PC-3 (cell line): ENCODE data around the gene CERS6.

Experiments used
- CTCF ChIP-seq: fragments of 300-600 bp; sonication (generic); conservative IDR thresholded peaks from 2 replicates; pipeline ENCODE4 v1.5.1; 2017; ENCODE audit warnings: antibody characterized with exemption, low read depth, mild to moderate bottlenecking, low read length
- EZH2 ChIP-seq: fragments of 300-600 bp; sonication (generic); IDR thresholded peaks from one replicate; pipeline ENCODE4 v1.6.1; 2017; ENCODE audit warnings: antibody characterized with exemption, mild to moderate bottlenecking, low read length; ENCODE audit not compliant: unreplicated experiment

DNA sequence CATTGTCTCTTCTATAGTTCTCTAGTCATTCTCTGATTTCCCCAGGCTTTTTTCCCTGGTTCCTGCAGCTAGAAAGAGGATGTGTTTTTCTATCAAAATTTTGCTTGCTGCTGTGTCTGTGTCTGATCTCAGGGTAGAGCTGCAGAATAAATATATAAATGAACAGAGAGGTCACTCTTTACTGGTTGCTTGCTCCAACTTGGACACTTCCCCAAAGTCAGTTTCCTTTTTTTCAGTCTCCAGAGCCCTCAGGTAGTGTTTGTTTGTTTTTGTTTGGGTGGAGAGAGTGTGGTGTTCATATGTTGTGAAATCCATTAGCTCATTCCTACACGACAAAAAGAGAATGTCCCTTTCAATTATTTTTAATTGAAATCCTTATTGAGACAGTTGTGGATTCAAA lies 85.8 kb downstream of the CERS6 start:
- TF ChIP-seq CTCF (no peak), EZH2 (no peak)
